DMS114 treated with DMSO at 0.1 percent for 48 hours (cell line): ENCODE data around the gene PLXND1.
"Not testable (repeated sequence)": the region's sequence is repeated elsewhere in the genome, so short reads cannot be mapped to it uniquely, and the experiment has no call there.

ENCODE experiments used
- DNase-seq: peaks from one replicate; lab custom pipeline; 2025; ENCODE audit not compliant: unreplicated experiment; lab: John Stamatoyannopoulos, UW

PLXND1 gene

GRCh38 chr3:129529436-129530210 lies 76.9 kb downstream of the PLXND1 start:
- no peak for DNase-seq

- DNase-seq, result no peak
Measured at GRCh38 chr3:129528589-129529100, 77.8 kb downstream of the PLXND1 start, which contains the start of gene RHO. TSS of gene RHO (plus strand) at chr3:129528639. CDS start at chr3:129528734, 95 bp downstream.

GRCh38 chr3:129527262-129527661 lies 79.2 kb downstream of the PLXND1 start:
- no peak for DNase-seq

GRCh38 chr3:129526121-129526900 lies 80.2 kb downstream of the PLXND1 start:
- DNase-seq, result no peak

DNA sequence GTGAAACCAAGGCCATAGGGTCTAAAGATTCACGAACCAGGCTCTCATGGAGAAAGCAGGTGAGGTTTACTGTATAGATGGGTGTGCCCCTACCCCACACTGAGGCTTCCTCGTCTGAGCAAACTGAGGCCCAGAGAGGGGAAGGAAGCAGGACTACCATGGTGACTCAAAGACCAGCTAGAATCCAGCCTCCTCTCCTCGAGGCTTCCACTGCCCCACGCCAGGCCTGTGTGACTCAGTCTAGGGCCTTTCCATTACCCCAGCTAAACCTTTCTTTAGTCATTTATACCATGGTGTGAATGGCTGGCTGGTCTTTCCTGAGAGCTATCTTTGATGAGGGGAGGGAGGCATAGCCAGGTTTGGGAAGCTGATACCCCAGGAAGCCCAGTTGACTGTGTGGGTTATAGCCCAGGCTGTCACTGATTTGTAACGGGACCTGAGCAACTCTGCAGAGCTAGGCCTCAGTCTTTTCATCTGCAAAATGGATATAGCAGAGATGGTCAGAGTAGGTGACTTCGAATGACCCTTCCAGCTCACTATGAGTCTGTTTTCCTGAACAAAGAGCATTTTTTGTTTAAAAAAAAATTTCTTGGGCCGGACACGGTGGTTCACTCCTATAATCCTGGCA lies 81.0 kb downstream of the PLXND1 start:
- DNase-seq, result no peak

- DNase-seq, result no peak
Measured at GRCh38 chr3:129524081-129524480, 82.4 kb downstream of the PLXND1 start.

DNA sequence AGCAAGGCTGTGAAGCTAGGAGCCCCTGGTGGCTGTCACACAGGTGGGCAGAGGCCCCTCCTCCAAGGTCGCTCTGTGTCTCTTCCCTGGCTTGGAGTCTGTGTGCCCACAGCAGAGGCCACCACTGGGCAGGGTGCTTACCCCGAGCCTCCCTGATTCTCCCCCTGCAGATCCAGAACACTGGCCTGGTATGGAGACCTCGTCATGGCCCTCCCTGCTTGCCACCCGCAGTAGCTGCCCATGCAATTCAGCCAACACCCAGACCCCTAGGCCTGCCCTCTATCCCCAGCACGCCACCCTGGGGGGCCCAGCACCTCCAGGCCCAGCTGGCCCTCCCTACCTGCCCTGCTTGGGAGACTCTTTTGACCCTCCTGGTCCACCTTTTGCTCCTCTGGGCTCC lies 83.5 kb downstream of the PLXND1 start:
- DNase-seq, result no peak

- no peak for DNase-seq
Measured at GRCh38 chr3:129521611-129522010, 84.9 kb downstream of the PLXND1 start.

DNA sequence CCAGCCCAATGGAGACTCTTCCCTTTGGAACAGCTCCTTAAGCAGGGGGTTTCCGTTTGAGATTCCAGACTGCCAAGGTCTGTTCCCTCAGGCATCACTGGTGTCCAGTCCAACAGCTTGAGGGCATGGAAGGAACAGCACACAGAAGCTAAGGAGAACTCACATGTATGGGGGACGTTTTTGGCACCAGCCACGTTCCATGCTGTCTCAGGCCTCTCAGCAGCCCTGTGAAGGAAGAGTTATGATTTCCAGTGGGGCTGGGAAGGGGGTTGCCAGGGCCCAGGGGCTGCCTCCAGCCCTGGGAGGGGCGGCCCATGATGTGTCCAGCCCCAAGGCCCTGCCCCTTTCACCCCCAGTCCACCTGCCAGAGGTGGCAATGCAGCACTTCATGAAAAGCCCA lies 85.5 kb downstream of the PLXND1 start:
- DNase-seq, result no peak

DNA sequence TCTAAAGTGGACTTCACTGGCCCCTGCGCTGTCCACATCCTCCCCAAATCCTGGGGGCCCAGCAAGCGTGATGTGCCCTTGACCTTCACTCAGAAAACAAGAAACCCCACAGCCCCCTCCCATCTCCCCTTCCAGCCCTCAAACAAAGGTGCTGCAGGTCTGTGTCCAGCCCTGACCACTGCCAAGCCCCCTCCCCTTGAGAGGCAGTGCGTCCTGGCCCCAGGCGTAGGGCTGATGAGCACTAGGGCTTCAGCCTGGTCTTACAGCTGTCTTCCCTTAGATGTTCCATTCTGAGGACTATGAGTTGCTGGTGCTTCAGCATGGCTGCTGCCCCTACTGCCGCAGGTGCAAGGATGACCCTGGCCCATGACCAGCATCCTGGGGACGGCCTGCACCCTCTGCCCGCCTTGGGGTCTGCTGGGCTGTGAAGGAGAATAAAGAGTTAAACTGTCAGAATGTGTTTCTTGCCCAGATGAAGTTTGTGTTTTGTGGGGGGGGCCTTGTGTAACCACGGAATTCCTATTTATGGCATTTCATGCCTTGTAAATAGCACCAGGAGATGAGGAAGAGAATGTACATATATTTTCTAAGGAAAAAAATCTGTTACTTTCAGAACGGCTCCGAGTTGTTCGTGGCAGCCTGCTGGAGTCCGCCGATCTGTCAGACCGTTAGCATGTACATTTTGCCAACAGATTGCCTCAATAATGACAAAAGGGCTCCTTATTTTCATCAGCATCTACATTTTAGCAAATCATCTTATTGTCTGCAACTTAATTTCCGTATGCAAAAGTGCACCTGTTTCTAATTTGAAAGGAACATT lies 86.4 kb downstream of the PLXND1 start:
- no peak for DNase-seq

- no peak for DNase-seq
Measured at GRCh38 chr3:129519449-129519848, 87.0 kb downstream of the PLXND1 start.

GRCh38 chr3:129518581-129518980 lies 87.9 kb downstream of the PLXND1 start:
- no peak for DNase-seq

GRCh38 chr3:129518038-129518561 lies 88.4 kb downstream of the PLXND1 start:
- DNase-seq, result no peak

DNA sequence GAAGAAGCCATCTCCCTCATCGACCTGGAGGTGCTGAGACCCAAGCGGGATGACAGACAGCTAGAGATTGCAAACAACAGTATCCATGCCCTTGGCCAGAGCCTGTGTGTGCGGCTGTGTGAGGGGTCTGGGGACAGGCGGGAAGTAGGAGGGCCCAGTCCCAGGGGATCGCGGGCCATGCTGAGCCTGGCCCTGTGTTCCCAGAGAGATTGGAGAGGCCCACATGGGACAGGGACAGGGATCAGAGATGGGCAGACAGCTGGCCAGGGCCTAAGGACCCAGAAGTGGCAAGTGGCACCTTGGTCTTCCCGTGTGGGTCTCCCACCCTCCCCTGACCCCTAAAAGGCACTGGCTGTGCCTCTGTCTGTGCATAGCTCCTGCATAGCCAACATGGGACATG lies 89.0 kb downstream of the PLXND1 start:
- no peak for DNase-seq

- DNase-seq, result not testable (repeated sequence)
Measured at GRCh38 chr3:129515821-129516432, 90.5 kb downstream of the PLXND1 start.

GRCh38 chr3:129515108-129515820 lies 91.2 kb downstream of the PLXND1 start:
- DNase-seq, result not testable (repeated sequence)

DNA sequence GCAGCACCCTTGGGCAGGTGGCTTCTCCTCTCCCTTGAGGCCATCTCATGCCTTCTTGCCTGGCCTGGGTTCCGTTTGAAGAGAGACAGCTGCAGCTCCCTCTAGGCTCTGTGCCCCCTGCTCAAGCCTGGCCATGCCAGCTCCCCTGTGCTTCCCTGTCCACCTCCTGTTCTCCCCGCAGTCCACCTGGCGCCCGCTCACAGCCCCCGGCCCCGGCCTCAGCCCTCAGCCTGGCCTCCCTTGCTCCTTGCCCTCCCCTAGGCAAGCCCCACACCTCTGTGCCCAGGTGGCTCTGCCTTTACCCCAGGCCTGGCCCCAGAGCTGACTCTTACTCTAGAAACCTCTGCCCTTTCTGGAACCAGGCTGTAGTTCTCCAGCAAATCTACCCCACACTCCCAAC lies 91.9 kb downstream of the PLXND1 start:
- DNase-seq, result no peak

DNA sequence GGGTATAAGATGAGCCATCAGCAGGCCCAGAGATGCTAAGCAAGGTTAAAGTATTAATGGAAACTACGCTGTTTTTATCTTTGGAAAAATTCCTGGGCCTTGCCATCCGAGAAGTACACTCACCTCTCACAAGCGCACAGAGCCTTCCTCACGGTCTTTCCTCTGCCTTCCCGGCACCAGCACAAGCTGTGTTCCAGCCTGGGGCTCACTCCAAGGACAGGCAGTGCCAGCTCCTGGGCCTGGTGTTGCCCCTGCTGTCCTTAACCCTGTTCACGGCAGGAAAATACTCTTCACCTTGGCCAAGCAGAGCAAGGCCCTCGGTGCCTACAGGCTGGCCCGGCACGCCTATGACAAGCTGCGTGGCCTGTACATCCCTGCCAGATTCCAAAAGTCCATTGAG lies 92.4 kb downstream of the PLXND1 start:
- no peak for DNase-seq

GRCh38 chr3:129513705-129514104 lies 92.8 kb downstream of the PLXND1 start:
- DNase-seq, result no peak
